Suppressor macrophage (primary cell): ENCODE results near the gene NAPG.
"Not testable (repeated sequence)": the region's sequence is repeated elsewhere in the genome, so short reads cannot be mapped to it uniquely, and the experiment has no call there.

Source experiments
- DNase-seq, 4 experiments: peaks; one replicate each; pipeline ENCODE4 v3.0.0-alpha.2; 2020 to 2022

Gene NAPG

GRCh38 chr18:10585260-10585659 lies 59.4 kb downstream of the NAPG start:
- no peak for DNase-seq

DNA sequence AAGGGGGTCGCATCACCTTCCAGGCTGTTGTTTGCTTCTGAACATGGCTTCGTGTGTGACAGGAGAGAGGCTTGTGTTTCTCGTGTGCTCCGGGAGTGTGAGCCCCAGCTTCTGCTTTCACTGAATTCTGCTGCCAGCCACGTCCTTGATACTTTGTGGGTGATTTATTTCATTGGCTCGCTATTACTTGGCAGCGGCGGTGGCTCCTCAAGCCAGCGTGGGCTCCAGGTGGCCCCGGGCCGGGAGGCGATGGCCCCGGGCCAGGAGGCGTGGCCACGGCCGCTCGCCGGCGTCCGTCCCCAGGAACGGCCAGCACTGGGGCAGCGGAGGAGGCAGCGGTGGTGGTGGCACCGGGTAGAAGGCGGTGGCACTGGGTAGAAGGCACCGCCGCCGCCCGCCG lies 63.1 kb downstream of the NAPG start:
- no peak for DNase-seq

- DNase-seq = peak in 1 of 4 experiments; percentile 18
These were observed 64.6 kb downstream of the NAPG start for GRCh38 chr18:10590412-10590811.

GRCh38 chr18:10591896-10592295 lies 66.1 kb downstream of the NAPG start:
- peak; percentile 40 to 72 (median 55) for DNase-seq

DNA sequence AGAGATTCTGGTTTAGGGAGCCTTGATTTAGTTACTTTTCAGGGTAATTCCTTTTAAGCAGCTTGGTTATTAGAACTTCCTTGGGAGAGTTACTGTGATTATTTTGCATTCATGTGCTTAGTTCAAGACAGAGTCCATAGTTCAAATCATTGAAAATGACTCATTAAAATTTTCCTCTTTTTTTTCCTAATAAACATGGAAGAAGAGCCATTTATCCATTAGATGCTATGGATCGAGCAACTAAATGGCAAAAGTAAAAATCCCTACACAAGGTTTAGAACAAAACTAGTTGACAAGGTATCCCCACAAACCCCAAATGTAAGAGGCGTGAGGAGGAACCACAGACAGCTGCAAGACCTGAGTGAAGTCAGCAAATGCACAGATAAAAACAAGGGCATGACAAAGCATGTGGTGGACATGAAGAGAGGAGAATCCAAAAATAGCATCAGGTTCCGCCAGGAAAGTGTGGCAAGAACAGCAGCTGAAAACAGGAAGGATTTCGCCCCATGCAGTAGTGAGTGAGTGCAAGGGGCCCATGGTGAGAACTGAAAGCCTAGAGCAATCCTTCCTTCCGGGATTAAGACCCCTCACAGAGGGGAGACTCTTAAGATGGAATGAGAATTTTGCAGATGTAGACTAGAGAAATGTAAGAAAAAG lies 67.7 kb downstream of the NAPG start:
- DNase-seq = peak; percentile 48 to 81 (median 70)

DNA sequence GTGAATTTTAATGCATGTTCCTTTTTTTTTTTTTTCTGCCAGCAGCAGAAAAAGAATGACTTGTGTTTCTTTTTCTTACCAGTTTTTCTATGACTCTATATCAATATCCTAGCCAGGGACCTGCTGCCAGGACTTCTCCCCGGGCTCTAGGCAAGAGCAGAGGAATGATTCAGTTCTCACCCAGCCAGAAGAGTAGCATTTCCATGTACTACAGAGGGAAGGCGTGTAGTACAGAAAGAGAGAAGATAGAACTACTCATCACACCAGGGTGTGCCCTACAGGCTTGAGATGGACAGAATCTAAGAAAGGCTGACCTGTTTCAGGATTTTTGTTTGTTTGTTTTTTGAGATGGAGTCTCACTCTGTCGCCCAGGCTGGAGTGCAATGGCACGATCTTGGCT lies 70.1 kb downstream of the NAPG start:
- DNase-seq = not testable (repeated sequence)

GRCh38 chr18:10597695-10598094 lies 71.9 kb downstream of the NAPG start:
- not testable (repeated sequence) for DNase-seq

DNA sequence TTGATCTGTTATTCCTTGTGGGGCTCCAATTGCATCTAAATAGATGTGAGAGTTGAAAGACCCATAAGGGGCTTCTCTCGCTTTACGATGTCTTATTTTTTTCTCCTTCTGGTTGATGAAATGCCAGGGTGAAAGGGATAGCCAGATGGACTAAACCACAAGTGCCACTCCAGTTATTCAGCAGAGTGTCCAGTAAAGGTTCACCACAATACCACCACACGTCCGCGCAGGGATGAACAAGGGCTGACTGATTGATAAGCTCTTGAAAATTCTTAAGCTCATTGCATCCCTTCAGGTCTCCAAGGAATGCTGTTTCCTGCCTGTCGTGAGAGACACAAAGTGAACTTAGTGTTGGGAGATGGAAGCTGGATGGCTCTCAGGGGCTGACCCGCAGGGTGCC lies 74.9 kb downstream of the NAPG start:
- not testable (repeated sequence) for DNase-seq
